Spleen (tissue), 7 donors: ENCODE data around the gene PXK.

ENCODE experiments used
- POLR2A ChIP-seq, 3 donors: fragments of 450-650 bp; IDR thresholded peaks; one replicate each; pipeline ENCODE4 v1.5.1; 2017; ENCODE audit warnings: antibody characterized with exemption in 3 of 3, mild to moderate bottlenecking in 1 of 3
- POLR2AphosphoS5 ChIP-seq, 3 donors: sonication (generic); formaldehyde crosslinking; IDR thresholded peaks; one replicate each; pipeline ENCODE4 v1.5.1; 2017; ENCODE audit warnings: antibody characterized with exemption in 3 of 3
- TF ChIP-seq, protein P1 (sequence below), 11 experiments: fragments of 200-600 bp in 7 of 11; fragments of 450-650 bp in 4 of 11; sonication (generic) in 4 of 11; IDR thresholded peaks in 8 of 11; conservative IDR thresholded peaks in 3 of 11; 1 replicate in 7 of 11; 2 replicates in 4 of 11; pipeline versions ENCODE4 v1.4.0 to v1.8.0; 2016 to 2021; ENCODE audit warnings: antibody characterized with exemption in 11 of 11, inconsistent platforms in 4 of 11, mild to moderate bottlenecking in 1 of 11
- donor health status: DM: no; HTN: no; CAD: no; lungs with moderate emphysema.
- donor health status: DM: no; HTN: no; CAD: no.
- donor health status: DM: no; HTN: no; CAD: no.

DNA sequence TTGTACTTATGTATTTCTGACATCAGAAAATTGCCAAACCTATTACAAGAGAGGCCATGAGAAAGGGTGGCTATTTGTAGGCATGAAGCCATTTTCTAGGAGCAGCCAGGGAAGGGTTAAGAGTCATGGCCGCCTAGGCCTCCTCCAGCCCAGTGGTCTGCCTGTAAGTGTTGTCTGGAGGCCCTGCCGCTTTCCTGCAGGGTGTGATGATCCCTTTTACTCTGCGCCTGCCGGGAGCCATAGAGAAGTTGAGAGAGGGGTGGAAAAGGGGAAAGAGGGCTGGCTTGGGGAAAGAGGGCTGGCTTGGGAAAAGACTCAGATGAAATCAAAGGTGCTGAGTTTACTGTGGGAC lies 130.1 kb downstream of the PXK start:
- TF ChIP-seq, protein P1, sequence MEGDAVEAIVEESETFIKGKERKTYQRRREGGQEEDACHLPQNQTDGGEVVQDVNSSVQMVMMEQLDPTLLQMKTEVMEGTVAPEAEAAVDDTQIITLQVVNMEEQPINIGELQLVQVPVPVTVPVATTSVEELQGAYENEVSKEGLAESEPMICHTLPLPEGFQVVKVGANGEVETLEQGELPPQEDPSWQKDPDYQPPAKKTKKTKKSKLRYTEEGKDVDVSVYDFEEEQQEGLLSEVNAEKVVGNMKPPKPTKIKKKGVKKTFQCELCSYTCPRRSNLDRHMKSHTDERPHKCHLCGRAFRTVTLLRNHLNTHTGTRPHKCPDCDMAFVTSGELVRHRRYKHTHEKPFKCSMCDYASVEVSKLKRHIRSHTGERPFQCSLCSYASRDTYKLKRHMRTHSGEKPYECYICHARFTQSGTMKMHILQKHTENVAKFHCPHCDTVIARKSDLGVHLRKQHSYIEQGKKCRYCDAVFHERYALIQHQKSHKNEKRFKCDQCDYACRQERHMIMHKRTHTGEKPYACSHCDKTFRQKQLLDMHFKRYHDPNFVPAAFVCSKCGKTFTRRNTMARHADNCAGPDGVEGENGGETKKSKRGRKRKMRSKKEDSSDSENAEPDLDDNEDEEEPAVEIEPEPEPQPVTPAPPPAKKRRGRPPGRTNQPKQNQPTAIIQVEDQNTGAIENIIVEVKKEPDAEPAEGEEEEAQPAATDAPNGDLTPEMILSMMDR (IDR thresholded peaks at IDR 0.05 in 8 of 11, conservative IDR thresholded peaks at IDR 0.05 in 3 of 11), result no peak
- no peak for TF ChIP-seq POLR2A (IDR thresholded peaks at IDR 0.05)
- no peak for TF ChIP-seq POLR2AphosphoS5 (IDR thresholded peaks at IDR 0.05)
